ENCODE results near the gene KPNA1. TPM values are rescaled to one million over a fixed set of nuclear protein-coding genes. Genes with fewer than 3 reads are reported as not detected.

KPNA1 gene
- total and polyA plus RNA-seq, 2 experiments from 2014 or later: 34.0 to 62.6 TPM

- DNase-seq: no peak
- H3K4me2 ChIP-seq (ENCODE audit: unreplicated experiment): no peak overlapping the region
- H3K9me2 ChIP-seq (ENCODE audit: insufficient read depth): no peaks in the 10 kb centered on the region
- no peak overlapping the region for H3K9ac ChIP-seq
- no peaks in the 10 kb centered on the region for H3K9me3 ChIP-seq (ENCODE audit: low read depth)
- no peak overlapping the region for H2AFZ ChIP-seq
- no peaks in the 10 kb centered on the region for H3K27me3 ChIP-seq (replicated peaks; ENCODE audit: insufficient read depth)
- in situ Hi-C loops (cut with MboI): no loop called here
- no peak overlapping the region for H3K4me3 ChIP-seq
- no peaks in the 10 kb centered on the region for H4K20me1 ChIP-seq (ENCODE audit: insufficient read depth)
- H3K4me1 ChIP-seq (ENCODE audit: insufficient read depth): peaks cover 8% of the 10 kb centered on the region
- H3K79me2 ChIP-seq (ENCODE audit: insufficient read depth): peaks cover 66% of the 10 kb centered on the region
- H3K27ac ChIP-seq: no peak overlapping the region
- H3F3A ChIP-seq (ENCODE audit: insufficient read depth): peaks cover 5% of the 10 kb centered on the region; the same call in 1 of the 2 replicates
- TF ChIP-seq EZH2phosphoT487 (IDR thresholded peaks at IDR 0.05; ENCODE audit: insufficient read depth, low read depth) (no peak), EZH2 (IDR thresholded peaks at IDR 0.05; ENCODE audit: insufficient read depth, poor library complexity, severe bottlenecking) (no peak)
- no peaks in the 10 kb centered on the region for H3K36me3 ChIP-seq (ENCODE audit: low read depth)
Measured at GRCh38 chr3:122389197-122389596, 125.5 kb downstream of the KPNA1 start.

DNA sequence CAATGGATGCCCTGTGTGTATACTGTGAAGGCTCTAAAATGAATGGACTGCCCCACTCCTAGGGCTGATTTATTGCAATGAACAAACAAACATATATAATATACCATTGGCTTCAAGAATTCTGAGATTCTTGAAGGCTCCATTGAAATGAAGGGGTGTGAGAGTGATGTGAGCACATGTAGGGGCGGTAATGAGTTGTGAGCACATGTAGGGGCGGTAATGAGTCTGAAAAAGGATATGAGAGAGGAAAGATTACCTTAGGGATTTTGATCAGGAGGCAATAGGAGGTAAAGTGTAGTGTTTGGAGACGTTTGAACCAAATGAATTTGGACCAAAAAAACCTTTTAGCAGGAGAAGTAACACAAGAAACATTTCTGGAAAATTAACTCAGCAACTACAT is 127.0 kb downstream of the KPNA1 start:
- Histone ChIP-seq H3F3A (ENCODE audit: insufficient read depth) (peaks cover 10% of the 10 kb centered on the region; the same call in 1 of the 2 replicates), H2AFZ (no peak overlapping the region), H4K20me1 (ENCODE audit: insufficient read depth) (no peaks in the 10 kb centered on the region), H3K9me2 (ENCODE audit: insufficient read depth) (no peaks in the 10 kb centered on the region), H3K9ac (no peak overlapping the region), H3K4me3 (no peak overlapping the region), H3K36me3 (ENCODE audit: low read depth) (no peaks in the 10 kb centered on the region), H3K79me2 (ENCODE audit: insufficient read depth) (peaks cover 57% of the 10 kb centered on the region), H3K4me2 (ENCODE audit: unreplicated experiment) (no peak overlapping the region), H3K4me1 (ENCODE audit: insufficient read depth) (peaks cover 9% of the 10 kb centered on the region), H3K27me3 (replicated peaks; ENCODE audit: insufficient read depth) (no peaks in the 10 kb centered on the region), H3K27ac (no peak overlapping the region), H3K9me3 (ENCODE audit: low read depth) (no peaks in the 10 kb centered on the region)
- in situ Hi-C loops (cut with MboI): no loop called here
- 87 to 88% methylated on average over 3 of the region's 3 CpGs for WGBS, 2 experiments (ENCODE audit: low coverage in 1 of 2, low lambda C conversion rate in 2 of 2, missing lambda C conversion rate in 2 of 2)
- no peak for DNase-seq
- TF ChIP-seq EZH2 (IDR thresholded peaks at IDR 0.05; ENCODE audit: insufficient read depth, poor library complexity, severe bottlenecking): no peak
- TF ChIP-seq EZH2phosphoT487 (IDR thresholded peaks at IDR 0.05; ENCODE audit: insufficient read depth, low read depth): no peak

- no peaks in the 10 kb centered on the region for H4K20me1 ChIP-seq (ENCODE audit: insufficient read depth)
- H3K4me2 ChIP-seq (ENCODE audit: unreplicated experiment): peak within 1 kb of the TSS; percentile 97
- H3K27ac ChIP-seq: peak within 1 kb of the TSS; percentile 73
- no peak for TF ChIP-seq EZH2phosphoT487 (IDR thresholded peaks at IDR 0.05; ENCODE audit: insufficient read depth, low read depth)
- TF ChIP-seq EZH2 (IDR thresholded peaks at IDR 0.05; ENCODE audit: insufficient read depth, poor library complexity, severe bottlenecking): no peak
- peak within 1 kb of the TSS; percentile 100 for H2AFZ ChIP-seq
- H3K4me1 ChIP-seq (ENCODE audit: insufficient read depth): peaks cover 14% of the 10 kb centered on the region
- DNase-seq: peak; percentile 95
- WGBS, 2 experiments (ENCODE audit: low coverage in 1 of 2, low lambda C conversion rate in 2 of 2, missing lambda C conversion rate in 2 of 2): 1% methylated on average over 34 to 47 of the region's 52 CpGs
- no peaks in the 10 kb centered on the region for H3K9me2 ChIP-seq (ENCODE audit: insufficient read depth)
- peak within 1 kb of the TSS; percentile 90 for H3K9ac ChIP-seq
- H3K79me2 ChIP-seq (ENCODE audit: insufficient read depth): peaks cover 87% of the 10 kb centered on the region
- peak within 1 kb of the TSS; percentile 97 for H3K4me3 ChIP-seq
- H3F3A ChIP-seq (ENCODE audit: insufficient read depth): peaks cover 5% of the 10 kb centered on the region; the same call in 1 of the 2 replicates
- H3K36me3 ChIP-seq (ENCODE audit: low read depth): no peaks in the 10 kb centered on the region
- H3K9me3 ChIP-seq (ENCODE audit: low read depth): no peaks in the 10 kb centered on the region
- H3K27me3 ChIP-seq (replicated peaks; ENCODE audit: insufficient read depth): no peaks in the 10 kb centered on the region
- in situ Hi-C loops (cut with MboI): no loop called here
Measured at GRCh38 chr3:122383771-122384697, 130.7 kb downstream of the KPNA1 start, which contains the start of gene FAM162A. FAM162A (plus strand) TSS chr3:122384182; CDS start chr3:122384266, 84 bp downstream.

DNA sequence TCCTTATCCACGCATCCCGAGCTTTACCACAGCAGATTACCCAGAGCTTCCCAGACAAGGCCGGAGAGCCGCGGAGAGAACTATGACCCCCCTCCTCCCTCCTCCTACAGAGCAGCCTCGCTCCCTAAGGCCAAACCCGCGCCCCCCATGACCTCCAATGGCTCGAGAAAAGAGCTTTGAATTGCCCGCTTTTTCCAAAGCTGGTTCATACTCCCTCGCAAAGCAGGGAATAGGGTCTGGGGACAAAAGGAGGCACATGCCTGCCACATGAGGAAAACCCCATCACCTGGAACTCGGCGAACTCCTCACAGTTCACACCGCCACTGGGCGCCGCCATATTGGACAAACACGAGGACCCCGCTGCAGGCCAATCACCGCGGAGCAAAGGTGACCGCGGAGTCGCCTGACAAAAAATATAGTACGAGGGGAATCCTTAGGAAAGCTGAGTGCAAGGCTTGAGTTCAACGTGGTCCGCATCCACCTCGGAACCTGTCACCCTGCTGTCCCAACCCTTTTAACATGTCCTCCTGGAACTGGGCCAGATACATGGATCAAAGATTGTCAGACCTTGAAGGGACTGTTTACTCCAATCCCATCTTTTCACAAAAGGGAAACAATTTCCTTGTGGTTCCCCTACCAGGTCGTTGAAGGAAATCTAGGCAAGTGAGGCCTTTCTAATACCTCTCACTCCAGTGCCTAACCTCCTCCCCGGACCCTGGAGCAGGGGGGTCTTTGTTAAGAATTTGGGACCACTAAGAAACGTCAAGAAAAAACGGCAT is 131.7 kb downstream of the KPNA1 start, which contains the start of gene MIX23:
Gene MIX23 (minus strand): TSS at position 344 of the 779 bp plus-strand sequence. CDS start 7 bp downstream, at position 337.
- H2AFZ ChIP-seq: peak within 1 kb of the TSS; percentile 100
- H3K27ac ChIP-seq: peak within 1 kb of the TSS; percentile 73
- H3K9me3 ChIP-seq (ENCODE audit: low read depth): no peaks in the 10 kb centered on the region
- peak within 1 kb of the TSS; percentile 97 for H3K4me2 ChIP-seq (ENCODE audit: unreplicated experiment)
- H3K4me3 ChIP-seq: peak within 1 kb of the TSS; percentile 97
- H4K20me1 ChIP-seq (ENCODE audit: insufficient read depth): no peaks in the 10 kb centered on the region
- H3K4me1 ChIP-seq (ENCODE audit: insufficient read depth): peaks cover 14% of the 10 kb centered on the region
- H3K9ac ChIP-seq: peak within 1 kb of the TSS; percentile 90
- H3K79me2 ChIP-seq (ENCODE audit: insufficient read depth): peaks cover 87% of the 10 kb centered on the region
- peaks cover 5% of the 10 kb centered on the region; the same call in 1 of the 2 replicates for H3F3A ChIP-seq (ENCODE audit: insufficient read depth)
- no peaks in the 10 kb centered on the region for H3K36me3 ChIP-seq (ENCODE audit: low read depth)
- no peaks in the 10 kb centered on the region for H3K27me3 ChIP-seq (replicated peaks; ENCODE audit: insufficient read depth)
- no peak for TF ChIP-seq EZH2 (IDR thresholded peaks at IDR 0.05; ENCODE audit: insufficient read depth, poor library complexity, severe bottlenecking)
- no peak for TF ChIP-seq EZH2phosphoT487 (IDR thresholded peaks at IDR 0.05; ENCODE audit: insufficient read depth, low read depth)
- DNase-seq: peak; percentile 93
- in situ Hi-C loops (cut with MboI): no loop called here
- 0 to 1% methylated on average over 31 of the region's 31 CpGs for WGBS, 2 experiments (ENCODE audit: low coverage in 1 of 2, low lambda C conversion rate in 2 of 2, missing lambda C conversion rate in 2 of 2)
- H3K9me2 ChIP-seq (ENCODE audit: insufficient read depth): no peaks in the 10 kb centered on the region

Measured in GM23248 (cell line).